ENCODE data around the gene MARK4.

DNA sequence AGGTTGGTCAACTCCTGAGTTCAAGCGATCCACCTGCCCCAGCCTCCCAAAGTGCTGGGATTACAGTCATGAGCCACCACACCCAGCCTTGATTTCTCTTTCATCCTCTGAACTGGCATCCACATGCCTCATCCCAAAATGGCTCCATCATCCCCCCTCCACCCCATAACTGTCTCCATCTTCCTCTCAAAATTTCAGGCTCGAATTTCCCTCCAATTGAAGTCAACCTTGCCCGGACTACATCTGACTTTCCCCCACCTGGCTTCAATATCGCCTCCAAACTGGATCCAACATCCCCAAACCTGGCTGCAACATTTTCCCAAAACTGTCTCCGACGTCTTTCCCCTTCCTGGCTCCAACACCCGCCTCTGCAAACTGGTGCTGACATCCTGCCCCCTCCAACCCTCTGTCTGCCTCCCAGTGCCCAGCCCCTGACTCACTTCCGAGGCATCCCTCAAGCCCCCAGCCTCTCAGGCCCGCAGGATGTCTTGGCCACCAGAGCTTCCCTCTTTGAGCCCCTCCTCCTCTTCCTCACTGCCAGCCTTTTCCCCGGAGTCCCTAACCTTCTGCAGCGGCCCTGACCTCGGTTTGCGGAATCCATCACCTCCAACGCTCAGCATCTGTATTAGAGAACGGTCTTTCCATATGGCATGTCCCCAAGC is 6.8 kb upstream of the MARK4 start:
- TF ChIP-seq ZNF274 (IDR thresholded peaks at IDR 0.05; ENCODE audit: low read depth, low read length) (no peak), YY1 (IDR thresholded peaks at IDR 0.05; ENCODE audit: insufficient read depth, insufficient read length) (no peak), SUZ12 (IDR thresholded peaks at IDR 0.05; ENCODE audit: extremely low read depth, insufficient read depth, insufficient read length) (no peak)

All from NT2/D1 (cell line).